HK-2 (cell line): ENCODE measurements around the gene GRK1.

ENCODE experiments used
- DNase-seq: peaks from one replicate; pipeline ENCODE4 v3.0.0-alpha.2; 2018; ENCODE audit not compliant: unreplicated experiment

Gene GRK1

GRCh38 chr13:113729187-113730019 lies 62.4 kb downstream of the GRK1 start:
- no peak for DNase-seq

DNA sequence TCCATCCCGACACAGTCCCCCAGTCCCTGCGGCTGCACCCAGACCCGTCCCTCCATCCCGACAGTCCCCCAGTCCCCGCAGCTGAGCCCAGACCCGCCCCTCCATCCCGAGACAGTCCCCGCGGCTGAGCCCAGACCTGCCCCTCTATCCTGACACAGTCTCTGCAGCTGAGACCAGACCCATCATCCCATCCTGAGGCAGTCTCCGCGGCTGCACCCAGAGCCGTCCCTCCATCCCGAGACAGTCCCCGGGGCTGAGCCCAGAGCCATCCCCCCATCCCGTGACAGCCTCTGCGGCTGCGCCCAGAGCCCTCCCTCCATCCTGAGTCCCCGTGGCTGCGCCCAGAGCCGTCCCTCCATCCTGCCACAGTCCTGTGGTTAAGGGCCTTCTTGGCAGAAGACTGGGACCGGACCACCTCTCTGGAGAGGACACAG lies 63.3 kb downstream of the GRK1 start:
- no peak for DNase-seq

GRCh38 chr13:113730831-113731191 lies 63.8 kb downstream of the GRK1 start:
- no peak for DNase-seq

- no peak for DNase-seq
Measured at GRCh38 chr13:113731192-113732175, 64.5 kb downstream of the GRK1 start.

DNA sequence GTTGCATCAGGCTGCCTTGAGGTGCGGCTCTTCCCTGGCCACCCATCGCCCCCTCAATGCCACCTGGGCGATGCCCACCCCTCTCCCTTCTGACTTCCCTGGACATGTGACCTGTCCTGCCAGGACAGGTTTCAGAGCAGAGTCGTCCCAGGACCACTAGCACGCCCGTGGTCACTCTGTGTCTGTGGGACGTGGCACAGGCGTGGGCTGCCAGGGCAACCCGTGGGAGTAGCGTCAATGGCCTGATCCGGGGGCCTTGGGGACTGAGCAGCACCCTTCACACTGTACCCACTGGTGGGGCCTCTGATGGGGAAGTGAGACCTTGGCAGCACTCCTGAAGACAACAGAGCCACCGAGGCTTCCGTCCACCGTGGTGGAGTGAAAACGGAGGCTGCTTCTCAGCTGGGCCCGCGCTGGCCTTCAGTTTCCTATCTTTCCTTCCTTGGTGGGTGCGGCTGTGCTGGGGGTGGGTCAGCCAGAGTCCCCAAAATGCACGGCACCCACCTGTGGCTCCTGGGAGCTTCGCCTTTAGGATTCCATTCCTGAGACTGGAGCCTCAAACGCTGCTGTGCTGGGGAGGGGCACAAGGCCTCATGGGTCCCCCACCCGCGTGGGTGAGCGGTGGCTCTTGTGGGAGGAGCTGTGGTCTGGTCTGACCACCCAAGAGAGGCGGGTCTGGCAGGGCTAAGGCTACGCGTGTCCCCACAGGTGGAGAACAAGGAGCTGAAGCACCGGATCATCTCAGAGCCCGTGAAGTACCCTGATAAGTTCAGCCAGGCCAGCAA lies 65.3 kb downstream of the GRK1 start:
- DNase-seq, result no peak

- DNase-seq, result no peak
Measured at GRCh38 chr13:113732961-113733950, 66.2 kb downstream of the GRK1 start.

GRCh38 chr13:113734099-113734825 lies 67.2 kb downstream of the GRK1 start:
- DNase-seq, result no peak

GRCh38 chr13:113734826-113735125 lies 67.8 kb downstream of the GRK1 start:
- DNase-seq, result no peak

DNA sequence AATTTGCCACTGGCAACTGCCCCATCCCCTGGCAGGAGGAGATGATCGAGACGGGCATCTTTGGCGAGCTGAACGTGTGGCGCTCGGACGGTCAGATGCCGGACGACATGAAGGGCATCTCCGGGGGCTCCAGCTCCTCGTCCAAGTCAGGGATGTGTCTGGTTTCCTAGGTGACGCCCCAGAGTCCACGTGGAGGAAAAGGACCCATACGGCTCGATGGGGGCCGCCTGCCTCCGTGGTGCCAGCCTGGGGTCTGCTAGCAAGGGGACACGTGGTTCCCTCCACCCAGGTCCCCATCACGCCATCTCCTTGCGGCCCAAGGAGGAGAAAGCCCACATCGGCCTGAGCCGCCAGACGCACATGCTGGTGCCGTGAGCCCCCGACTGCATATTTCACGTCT lies 68.2 kb downstream of the GRK1 start:
- no peak for DNase-seq

- no peak for DNase-seq
Measured at GRCh38 chr13:113735750-113736149, 68.7 kb downstream of the GRK1 start.

DNA sequence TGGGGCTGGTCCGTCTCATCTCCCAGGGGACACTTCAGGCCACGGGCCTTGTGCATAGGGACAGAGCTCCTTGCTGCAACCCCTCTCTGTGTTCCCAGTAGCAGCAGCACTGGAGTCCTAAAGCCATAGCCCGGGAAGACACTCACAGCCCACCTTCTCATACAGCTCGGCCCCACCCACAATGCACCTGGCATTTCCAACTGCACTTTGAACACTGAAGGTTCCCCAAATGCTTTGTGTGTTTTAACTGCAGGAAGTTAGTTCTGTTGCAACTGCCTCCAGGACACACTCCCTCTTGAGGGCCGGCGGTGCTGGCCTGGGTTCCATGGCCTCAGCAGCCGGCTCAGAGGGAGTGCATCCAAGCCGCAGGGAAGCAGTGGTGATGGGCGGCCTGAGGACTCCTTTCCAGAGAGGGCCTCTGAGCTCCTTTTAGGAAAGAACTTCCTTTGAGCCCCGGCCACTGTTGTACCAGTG lies 69.3 kb downstream of the GRK1 start:
- no peak for DNase-seq

DNA sequence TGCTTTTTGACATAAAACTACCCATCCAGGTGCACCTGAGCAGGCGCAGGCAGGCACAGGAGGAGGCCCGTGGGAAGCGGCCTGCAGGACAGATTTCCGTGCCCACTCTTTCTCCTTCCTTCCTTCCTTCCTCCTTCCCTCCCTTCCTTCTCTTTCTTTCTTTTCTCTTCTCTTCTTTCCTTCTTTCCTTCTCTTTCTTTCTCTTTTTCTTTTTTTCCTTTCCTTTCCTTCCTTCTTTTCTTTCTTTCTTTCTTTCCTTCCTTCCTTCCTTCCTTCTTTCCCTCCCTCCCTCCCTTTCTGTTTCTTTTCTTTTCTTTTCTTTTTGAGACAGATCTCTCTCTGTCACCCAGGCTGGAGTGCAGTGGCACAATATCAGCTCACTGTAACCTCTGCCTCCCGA lies 70.8 kb downstream of the GRK1 start:
- no peak for DNase-seq

GRCh38 chr13:113739527-113740285 lies 72.7 kb downstream of the GRK1 start:
- no peak for DNase-seq

DNA sequence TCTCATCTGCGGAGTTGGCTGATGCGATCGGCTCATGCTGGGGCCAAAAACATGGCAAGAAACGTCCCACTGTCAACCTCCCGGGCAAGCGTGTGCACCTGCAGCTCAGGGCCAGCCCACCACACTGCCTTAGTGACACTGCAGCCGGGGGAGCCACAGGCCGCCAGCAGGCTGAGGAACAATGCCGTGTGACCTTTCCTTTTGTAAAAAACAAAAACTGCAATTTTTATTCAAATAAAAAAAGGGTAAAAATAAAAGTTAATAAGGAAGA lies 73.2 kb downstream of the GRK1 start:
- no peak for DNase-seq

DNA sequence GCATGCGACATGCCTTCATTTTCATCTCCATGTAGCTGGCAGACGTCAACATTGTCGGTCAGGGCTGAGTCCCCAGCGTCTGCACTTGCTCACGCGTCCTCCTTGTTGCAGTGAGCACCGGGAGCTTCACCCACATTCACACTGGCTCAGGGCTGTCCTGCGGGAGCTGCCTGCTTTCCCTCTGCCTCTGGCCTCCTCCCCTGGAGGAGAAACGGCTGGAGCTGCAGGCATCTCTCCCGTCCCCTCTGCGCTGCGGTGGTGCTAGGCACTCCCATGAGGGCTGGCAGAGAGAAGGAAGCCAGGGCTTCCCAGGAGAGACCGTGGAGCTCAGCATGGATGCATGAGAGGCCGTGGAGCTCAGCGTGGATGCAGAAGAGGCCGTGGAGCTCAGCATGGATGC lies 73.6 kb downstream of the GRK1 start:
- no peak for DNase-seq

- no peak for DNase-seq
Measured at GRCh38 chr13:113741191-113741668, 74.2 kb downstream of the GRK1 start.

DNA sequence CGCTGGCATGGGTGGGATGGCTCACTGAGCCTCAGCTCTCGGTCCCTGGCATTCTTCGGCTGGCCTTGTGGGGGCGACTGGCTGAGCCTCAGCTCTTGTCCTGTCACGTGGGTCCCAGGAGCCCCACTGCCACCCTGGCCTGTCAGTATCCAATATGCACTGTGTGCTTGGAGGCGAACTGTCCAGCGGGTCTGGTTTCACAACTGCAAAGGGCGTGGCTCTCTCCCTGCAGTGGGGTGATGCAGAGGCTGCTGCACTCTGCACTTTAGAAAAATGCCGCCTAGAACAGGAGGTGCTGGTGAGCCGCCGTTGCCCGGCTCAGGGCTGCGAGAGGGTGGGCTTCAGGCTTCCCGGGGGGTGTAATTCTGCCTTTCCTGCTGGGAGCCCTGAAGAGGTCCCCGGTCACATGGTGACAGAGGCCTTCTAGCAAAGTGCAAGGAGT lies 75.0 kb downstream of the GRK1 start:
- DNase-seq, result peak; percentile 45

- DNase-seq, result peak; percentile 13
Measured at GRCh38 chr13:113742445-113743120, 75.6 kb downstream of the GRK1 start.
